SJCRH30 (cell line): ENCODE data around the gene MCF2L2. TPM values are rescaled to one million over a fixed set of nuclear protein-coding genes. Genes with fewer than 3 reads are reported as not detected.
"Not testable (repeated sequence)": the region's sequence is repeated elsewhere in the genome, so short reads cannot be mapped to it uniquely, and the experiment has no call there.

Source experiments
- DNase-seq, 2 experiments: peaks; one replicate each; pipeline ENCODE4 v3.0.0-alpha.2; 2015 to 2020
- H3K27ac ChIP-seq: fragments of 250-450 bp; sonication (Bioruptor Pico); 2 replicates; pipeline ENCODE4 v1.5.1; 2020; ENCODE audit warnings: mild to moderate bottlenecking, moderate library complexity
- H3K27me3 ChIP-seq: fragments of 250-450 bp; sonication (Bioruptor Pico); 2 replicates; pipeline ENCODE4 v1.5.1; 2020; ENCODE audit warnings: mild to moderate bottlenecking, moderate library complexity
- H3K36me3 ChIP-seq: fragments of 250-450 bp; sonication (Bioruptor Pico); 2 replicates; pipeline ENCODE4 v1.5.1; 2020; ENCODE audit warnings: mild to moderate bottlenecking, moderate library complexity
- H3K4me1 ChIP-seq: fragments of 250-450 bp; sonication (Bioruptor Pico); 2 replicates; pipeline ENCODE4 v1.5.1; 2020; ENCODE audit warnings: mild to moderate bottlenecking, moderate library complexity
- H3K4me3 ChIP-seq: fragments of 250-450 bp; sonication (Bioruptor Pico); 2 replicates; pipeline ENCODE4 v1.5.1; 2020; ENCODE audit warnings: mild to moderate bottlenecking, moderate library complexity
- H3K9me3 ChIP-seq: fragments of 250-450 bp; sonication (Bioruptor Pico); replicated peaks from 2 replicates; pipeline ENCODE4 v1.5.1; 2020; ENCODE audit warnings: mild to moderate bottlenecking, moderate library complexity
- total RNA-seq: library from RNA; depleted of rRNA; stranded (reverse); fragments of >200 nt; shearing (Covaris generic); gene quantifications from 2 replicates; pipeline ENCODE4 v1.2.3, GENCODE V29; 2014

MCF2L2 gene
- total RNA-seq, 1 experiment from 2014 or later = 0.12 TPM

- Histone ChIP-seq H3K27me3 (no peaks in the 10 kb centered on the region), H3K36me3 (no peaks in the 10 kb centered on the region), H3K4me1 (no peaks in the 10 kb centered on the region), H3K9me3 (no peaks in the 10 kb centered on the region), H3K27ac (no peak overlapping the region), H3K4me3 (no peak overlapping the region)
- no peak for DNase-seq
These were observed 249.4 kb downstream of the MCF2L2 start for GRCh38 chr3:183178833-183179549.

- H3K27me3 ChIP-seq = no peaks in the 10 kb centered on the region
These were observed 249.9 kb downstream of the MCF2L2 start for GRCh38 chr3:183178512-183178832.

GRCh38 chr3:183172051-183172639 is 256.3 kb downstream of the MCF2L2 start:
- Histone ChIP-seq H3K4me3 (no peak overlapping the region), H3K9me3 (no peaks in the 10 kb centered on the region), H3K27ac (no peak overlapping the region), H3K4me1 (no peaks in the 10 kb centered on the region), H3K27me3 (no peaks in the 10 kb centered on the region), H3K36me3 (no peaks in the 10 kb centered on the region)
- DNase-seq = no peak

More at GRCh38 chr3:183178512-183178832, 249.9 kb downstream of the MCF2L2 start:
- Histone ChIP-seq H3K36me3 (no peaks in the 10 kb centered on the region), H3K27ac (no peak overlapping the region), H3K4me3 (no peak overlapping the region), H3K9me3 (no peaks in the 10 kb centered on the region), H3K4me1 (no peaks in the 10 kb centered on the region)
- no peak for DNase-seq

GRCh38 chr3:183167975-183168374 is 260.4 kb downstream of the MCF2L2 start:
- H3K9me3 ChIP-seq, H3K4me3 ChIP-seq, H3K4me1 ChIP-seq, H3K27me3 ChIP-seq, H3K27ac ChIP-seq, DNase-seq, H3K36me3 ChIP-seq: not testable (repeated sequence)

GRCh38 chr3:183163563-183163962 is 264.9 kb downstream of the MCF2L2 start:
- Histone ChIP-seq H3K4me3 (no peak overlapping the region), H3K9me3 (no peaks in the 10 kb centered on the region), H3K27ac (no peak overlapping the region), H3K4me1 (no peaks in the 10 kb centered on the region), H3K27me3 (no peaks in the 10 kb centered on the region), H3K36me3 (no peaks in the 10 kb centered on the region)
- DNase-seq = no peak

GRCh38 chr3:183161552-183162336 is 266.7 kb downstream of the MCF2L2 start:
- H3K27ac ChIP-seq = no peak overlapping the region
- H3K9me3 ChIP-seq = no peaks in the 10 kb centered on the region
- no peaks in the 10 kb centered on the region for H3K36me3 ChIP-seq
- no peaks in the 10 kb centered on the region for H3K27me3 ChIP-seq
- no peak overlapping the region for H3K4me3 ChIP-seq
- DNase-seq = no peak
- H3K4me1 ChIP-seq = no peaks in the 10 kb centered on the region

GRCh38 chr3:183160616-183161015 is 267.8 kb downstream of the MCF2L2 start:
- Histone ChIP-seq H3K27ac (no peak overlapping the region), H3K27me3 (no peaks in the 10 kb centered on the region), H3K36me3 (no peaks in the 10 kb centered on the region), H3K9me3 (no peaks in the 10 kb centered on the region), H3K4me3 (no peak overlapping the region), H3K4me1 (no peaks in the 10 kb centered on the region)
- no peak for DNase-seq

GRCh38 chr3:183159333-183159732 is 269.1 kb downstream of the MCF2L2 start:
- H3K36me3 ChIP-seq = no peaks in the 10 kb centered on the region
- H3K9me3 ChIP-seq = no peaks in the 10 kb centered on the region
- no peak overlapping the region for H3K27ac ChIP-seq
- H3K27me3 ChIP-seq = no peaks in the 10 kb centered on the region
- DNase-seq = no peak
- peaks cover 2% of the 10 kb centered on the region; the same call in 1 of the 2 replicates for H3K4me1 ChIP-seq
- no peak overlapping the region for H3K4me3 ChIP-seq

- DNase-seq = no peak
- Histone ChIP-seq H3K4me3 (no peak overlapping the region), H3K27ac (no peak overlapping the region), H3K36me3 (no peaks in the 10 kb centered on the region), H3K9me3 (no peaks in the 10 kb centered on the region), H3K27me3 (no peaks in the 10 kb centered on the region), H3K4me1 (peaks cover 6% of the 10 kb centered on the region; the same call in 1 of the 2 replicates)
These were observed 269.8 kb downstream of the MCF2L2 start for GRCh38 chr3:183158551-183159006.

- Histone ChIP-seq H3K27me3 (no peaks in the 10 kb centered on the region), H3K9me3 (no peaks in the 10 kb centered on the region), H3K4me3 (no peak overlapping the region), H3K27ac (no peak overlapping the region), H3K36me3 (no peaks in the 10 kb centered on the region), H3K4me1 (peaks cover 6% of the 10 kb centered on the region; the same call in 1 of the 2 replicates)
- no peak for DNase-seq
These were observed 270.3 kb downstream of the MCF2L2 start for GRCh38 chr3:183158113-183158512.

GRCh38 chr3:183156266-183156665 is 272.2 kb downstream of the MCF2L2 start:
- DNase-seq = no peak
- H3K27ac ChIP-seq = no peak overlapping the region
- peaks cover 6% of the 10 kb centered on the region; the same call in 1 of the 2 replicates for H3K4me1 ChIP-seq
- H3K27me3 ChIP-seq = no peaks in the 10 kb centered on the region
- no peak overlapping the region for H3K4me3 ChIP-seq
- H3K9me3 ChIP-seq = no peaks in the 10 kb centered on the region
- H3K36me3 ChIP-seq = no peaks in the 10 kb centered on the region

GRCh38 chr3:183155499-183155898 is 272.9 kb downstream of the MCF2L2 start:
- H3K36me3 ChIP-seq = no peaks in the 10 kb centered on the region
- H3K4me3 ChIP-seq = no peak overlapping the region
- H3K27ac ChIP-seq = no peak overlapping the region
- peaks cover 9% of the 10 kb centered on the region for H3K4me1 ChIP-seq
- no peak for DNase-seq
- H3K27me3 ChIP-seq = no peaks in the 10 kb centered on the region
- no peaks in the 10 kb centered on the region for H3K9me3 ChIP-seq

GRCh38 chr3:183153210-183153950 is 275.0 kb downstream of the MCF2L2 start:
- H3K27ac ChIP-seq = no peak overlapping the region
- no peaks in the 10 kb centered on the region for H3K9me3 ChIP-seq
- no peaks in the 10 kb centered on the region for H3K36me3 ChIP-seq
- H3K27me3 ChIP-seq = no peaks in the 10 kb centered on the region
- peaks cover 9% of the 10 kb centered on the region for H3K4me1 ChIP-seq
- no peak overlapping the region for H3K4me3 ChIP-seq
- DNase-seq = no peak

GRCh38 chr3:183151821-183152351 is 276.5 kb downstream of the MCF2L2 start:
- Histone ChIP-seq H3K4me3 (no peak overlapping the region), H3K27me3 (no peaks in the 10 kb centered on the region), H3K4me1 (peaks cover 9% of the 10 kb centered on the region), H3K9me3 (no peaks in the 10 kb centered on the region), H3K27ac (no peak overlapping the region), H3K36me3 (no peaks in the 10 kb centered on the region)
- no peak for DNase-seq
